Naive thymus-derived CD4-positive, alpha-beta T cell (primary cell): ENCODE measurements around the gene RNF144A. TPM values are rescaled to one million over a fixed set of nuclear protein-coding genes. Genes with fewer than 3 reads are reported as not detected.
A peak's percentile ranks its signal among the peaks of the same experiment; 100 is the strongest.
"Not testable (repeated sequence)": the region's sequence is repeated elsewhere in the genome, so short reads cannot be mapped to it uniquely, and the experiment has no call there.

Source experiments
- ATAC-seq: fragments of 150-1000 bp; cut with Tn5 transposase; 2 replicates; pipeline ENCODE4 v1.10.0; 2021; ENCODE audit warnings: mild to moderate bottlenecking, moderate library complexity
- CTCF ChIA-PET: fragments of 350-600 bp; sonication (Branson Sonifier 250); formaldehyde crosslinking; loops from one replicate; lab custom pipeline; 2021; ENCODE audit warnings: antibody characterized with exemption; lab: Charles Lee
- POLR2A ChIA-PET: fragments of 350-600 bp; sonication (Branson Sonifier 250); formaldehyde crosslinking; loops from one replicate; lab custom pipeline; 2021; ENCODE audit warnings: antibody characterized with exemption, inconsistent platforms; lab: Charles Lee
- DNase-seq, 9 donors: peaks; one replicate each; pipeline versions ENCODE4 v3.0.0 to v3.0.0-alpha.2; 2020 to 2022; ENCODE audit warnings: mixed read lengths in 1 of 9
- H3K27ac ChIP-seq: one replicate; pipeline ENCODE4 v1.7.0; 2013; ENCODE audit warnings: mild to moderate bottlenecking, low read depth, low read length, moderate library complexity
- H3K27me3 ChIP-seq, 2 donors: one replicate each; pipeline ENCODE4 v1.7.0; 2013; ENCODE audit warnings: low read length in 2 of 2, mild to moderate bottlenecking in 2 of 2, moderate library complexity in 2 of 2; ENCODE audit not compliant: control insufficient read depth in 2 of 2, insufficient read depth in 2 of 2
- H3K36me3 ChIP-seq, 3 experiments: 1 replicate in 2 of 3; 2 replicates in 1 of 3; pipeline ENCODE4 v1.7.0; 2013; ENCODE audit warnings: low read length in 3 of 3, mild to moderate bottlenecking in 3 of 3, moderate library complexity in 1 of 3; ENCODE audit not compliant: insufficient read depth in 3 of 3, control insufficient read depth in 2 of 3
- H3K4me1 ChIP-seq, 2 donors: one replicate each; pipeline ENCODE4 v1.7.0; 2013; ENCODE audit warnings: low read length in 2 of 2, mild to moderate bottlenecking in 2 of 2, moderate library complexity in 1 of 2; ENCODE audit not compliant: control insufficient read depth in 2 of 2, insufficient read depth in 2 of 2
- H3K4me3 ChIP-seq: 2 replicates; pipeline ENCODE4 v1.7.0; 2013; ENCODE audit warnings: mild to moderate bottlenecking, low read length
- H3K9me3 ChIP-seq, 3 experiments: 1 replicate in 2 of 3; 2 replicates in 1 of 3; pipeline ENCODE4 v1.7.0; 2013; ENCODE audit warnings: low read length in 3 of 3; ENCODE audit not compliant: control insufficient read depth in 2 of 3
- H3K27ac Mint-ChIP-seq, 9 donors: one replicate each; pipeline ENCODE4 v1.8.0; 2020 to 2022; ENCODE audit warnings: mixed read lengths in 9 of 9, mild to moderate bottlenecking in 8 of 9, moderate library complexity in 5 of 9, inconsistent platforms in 2 of 9
- H3K27me3 Mint-ChIP-seq, 5 donors: one replicate each; pipeline ENCODE4 v1.8.0; 2021 to 2022; ENCODE audit warnings: mixed read lengths in 5 of 5, mild to moderate bottlenecking in 1 of 5
- H3K36me3 Mint-ChIP-seq, 5 donors: one replicate each; pipeline ENCODE4 v1.8.0; 2020 to 2022; ENCODE audit warnings: mixed read lengths in 5 of 5, mild to moderate bottlenecking in 3 of 5, inconsistent platforms in 1 of 5
- H3K4me1 Mint-ChIP-seq, 7 donors: one replicate each; pipeline ENCODE4 v1.8.0; 2020 to 2022; ENCODE audit warnings: mixed read lengths in 7 of 7, mild to moderate bottlenecking in 3 of 7, inconsistent platforms in 1 of 7
- H3K4me3 Mint-ChIP-seq, 10 donors: one replicate each; pipeline ENCODE4 v1.8.0; 2020 to 2022; ENCODE audit warnings: mild to moderate bottlenecking in 10 of 10, mixed read lengths in 10 of 10, moderate library complexity in 6 of 10, inconsistent platforms in 2 of 10
- H3K9me3 Mint-ChIP-seq, 11 donors: one replicate each; pipeline ENCODE4 v1.8.0; 2020 to 2022; ENCODE audit warnings: mixed read lengths in 11 of 11, mild to moderate bottlenecking in 4 of 11, inconsistent platforms in 1 of 11, moderate library complexity in 1 of 11
- intact Hi-C, 2 donors: fragments of 100-400 bp; cut with micrococcal nuclease; formaldehyde crosslinking; loops; one replicate each; pipeline ENCODE4 v1.15.1; 2023
- polyA plus RNA-seq, 2 donors: library from polyadenylated mRNA; unstranded; fragments of 300-500 nt; fragmentation: Illumina TruSeq; gene quantifications; one replicate each; pipeline ENCODE4 v1.2.3, GENCODE V29; 2021
- total RNA-seq, 6 experiments: library from RNA in 5 of 6; stranded (reverse) in 5 of 6; gene quantifications; 1 replicate in 5 of 6; 2 replicates in 1 of 6; pipeline ENCODE4 v1.2.3 and lab custom pipeline; 2021 to 2026

Gene RNF144A
- total and polyA plus RNA-seq, 7 experiments from 2014 or later = 21.2 to 74.4 (median 56.3) TPM

- Histone ChIP-seq H3K4me3 (no peak overlapping the region), H3K27me3 (peaks cover 0 to 2% of the 10 kb centered on the region in 2 donors), H3K27ac (no peak overlapping the region), H3K4me1 (peaks cover 3 to 42% of the 10 kb centered on the region in 2 donors), H3K36me3 (no peaks in the 10 kb centered on the region), H3K9me3 (no peaks in the 10 kb centered on the region)
- DNase-seq = no peak
- CTCF ChIA-PET = interaction anchor here (0.6 to 1.5 kb wide), 2 partner anchors 13 to 20 kb away, joined by 5 to 11 read pairs; no protein-coding TSS in a partner anchor
- H3K27ac Mint-ChIP-seq = peak overlapping the region in 8 of 9 donors; percentile 11 to 82 (median 54)
- intact Hi-C loops = loop anchor here in 1 of 2 donors (1.0 to 5.0 kb wide), 2 partner anchors 13 to 37 kb away; no protein-coding TSS in a partner anchor
- POLR2A ChIA-PET = interaction anchor here (1.0 kb wide), 1 partner anchor 13 kb away, joined by 3 read pairs; no protein-coding TSS in a partner anchor
- peak overlapping the region in 7 of 10 donors; percentile 16 to 62 (median 57) for H3K4me3 Mint-ChIP-seq
- H3K36me3 Mint-ChIP-seq = peaks cover 3 to 38% (median 27%) of the 10 kb centered on the region in 5 donors
- H3K9me3 Mint-ChIP-seq = peaks cover 0 to 13% (median 8%) of the 10 kb centered on the region in 11 donors
- H3K4me1 Mint-ChIP-seq = peaks cover 38 to 89% (median 83%) of the 10 kb centered on the region in 7 donors
- ATAC-seq = no peak
- H3K27me3 Mint-ChIP-seq = no peaks in the 10 kb centered on the region
Measured at GRCh38 chr2:6934345-6934744, 17.1 kb downstream of the RNF144A start.

- Histone ChIP-seq H3K4me3 (no peak overlapping the region), H3K9me3 (no peaks in the 10 kb centered on the region), H3K36me3 (no peaks in the 10 kb centered on the region), H3K27ac (no peak overlapping the region), H3K27me3 (peaks cover 0 to 2% of the 10 kb centered on the region in 2 donors), H3K4me1 (peaks cover 3 to 36% of the 10 kb centered on the region in 2 donors)
- H3K36me3 Mint-ChIP-seq = peaks cover 3 to 33% (median 22%) of the 10 kb centered on the region in 5 donors
- POLR2A ChIA-PET = interaction anchor here (1.0 to 1.1 kb wide), 2 partner anchors 14 to 16 kb away, joined by 3 to 4 read pairs; no protein-coding TSS in a partner anchor
- H3K4me3 Mint-ChIP-seq = peak overlapping the region; percentile 2 to 68 (median 42)
- peak overlapping the region; percentile 6 to 88 (median 45) for H3K27ac Mint-ChIP-seq
- no peaks in the 10 kb centered on the region for H3K27me3 Mint-ChIP-seq
- peaks cover 0 to 13% (median 8%) of the 10 kb centered on the region in 11 donors for H3K9me3 Mint-ChIP-seq
- peaks cover 35 to 89% (median 81%) of the 10 kb centered on the region in 7 donors for H3K4me1 Mint-ChIP-seq
- CTCF ChIA-PET = interaction anchor here (1.5 kb wide), 1 partner anchor 14 kb away, joined by 11 read pairs; no protein-coding TSS in a partner anchor
- DNase-seq = no peak
- intact Hi-C loops = loop anchor here in 1 of 2 donors (1.0 to 5.0 kb wide), 2 partner anchors 14 to 38 kb away; no protein-coding TSS in a partner anchor
- ATAC-seq = no peak
Measured at GRCh38 chr2:6934758-6935651, 17.8 kb downstream of the RNF144A start.

GRCh38 chr2:6935652-6936020 lies 18.4 kb downstream of the RNF144A start:
- peaks cover 3 to 35% of the 10 kb centered on the region in 2 donors for H3K4me1 ChIP-seq
- H3K27me3 Mint-ChIP-seq, H3K27ac ChIP-seq, CTCF ChIA-PET, H3K9me3 ChIP-seq, H3K4me3 ChIP-seq, H3K27me3 ChIP-seq, ATAC-seq, H3K36me3 ChIP-seq, DNase-seq: not testable (repeated sequence)
- H3K9me3 Mint-ChIP-seq = peaks cover 0 to 13% (median 8%) of the 10 kb centered on the region in 11 donors
- POLR2A ChIA-PET = interaction anchor here (1.1 kb wide), 1 partner anchor 17 kb away, joined by 4 read pairs; no protein-coding TSS in a partner anchor
- H3K27ac Mint-ChIP-seq = peak overlapping the region in 5 of 9 donors; percentile 6 to 81 (median 18)
- intact Hi-C loops = loop anchor here in 1 of 2 donors (1.0 kb wide), 1 partner anchor 10 kb away; no protein-coding TSS in a partner anchor
- peak overlapping the region in 7 of 10 donors; percentile 3 to 58 (median 11) for H3K4me3 Mint-ChIP-seq
- peaks cover 3 to 34% (median 22%) of the 10 kb centered on the region in 5 donors for H3K36me3 Mint-ChIP-seq
- peaks cover 35 to 92% (median 82%) of the 10 kb centered on the region in 7 donors for H3K4me1 Mint-ChIP-seq

- peaks cover 3 to 35% of the 10 kb centered on the region in 2 donors for H3K4me1 ChIP-seq
- ChIA-PET POLR2A (interaction anchor here (0.9 kb wide), 1 partner anchor 23 kb away, joined by 3 read pairs; no protein-coding TSS in a partner anchor), CTCF (interaction anchor here (1.0 kb wide), 1 partner anchor 99 kb away, joined by 3 read pairs; no protein-coding TSS in a partner anchor)
- H3K36me3 ChIP-seq = peaks cover 0 to 16% (median 9%) of the 10 kb centered on the region in 3 experiments
- Mint-ChIP-seq H3K36me3 (peaks cover 18 to 36% (median 24%) of the 10 kb centered on the region in 5 donors), H3K27me3 (no peaks in the 10 kb centered on the region), H3K9me3 (peaks cover 0 to 3% (median 1%) of the 10 kb centered on the region in 11 donors), H3K4me3 (peak overlapping the region in 4 of 10 donors; percentile 10 to 58 (median 28)), H3K27ac (peak overlapping the region in 3 of 9 donors; percentile 20 to 71 (median 61)), H3K4me1 (peaks cover 37 to 96% (median 88%) of the 10 kb centered on the region in 7 donors)
- DNase-seq (no peak), ATAC-seq (no peak)
- H3K27ac ChIP-seq = no peak overlapping the region
- no peaks in the 10 kb centered on the region for H3K9me3 ChIP-seq
- no peak overlapping the region for H3K4me3 ChIP-seq
- intact Hi-C loops = no loop called here
- peaks cover 0 to 2% of the 10 kb centered on the region in 2 donors for H3K27me3 ChIP-seq
Measured at GRCh38 chr2:6937157-6937556, 19.9 kb downstream of the RNF144A start.

- H3K27ac Mint-ChIP-seq = peak overlapping the region in 3 of 9 donors; percentile 61 to 74 (median 71)
- intact Hi-C loops = no loop called here
- ChIA-PET POLR2A (no interaction called here), CTCF (interaction anchor here (1.0 kb wide), 1 partner anchor 99 kb away, joined by 3 read pairs; no protein-coding TSS in a partner anchor)
- ATAC-seq (no peak), DNase-seq (no peak)
- H3K4me1 Mint-ChIP-seq = peaks cover 37 to 96% (median 87%) of the 10 kb centered on the region in 7 donors
- Histone ChIP-seq H3K27ac (no peak overlapping the region), H3K4me1 (peaks cover 3 to 35% of the 10 kb centered on the region in 2 donors), H3K36me3 (peaks cover 0 to 21% (median 9%) of the 10 kb centered on the region in 3 experiments), H3K4me3 (no peak overlapping the region), H3K27me3 (peaks cover 0 to 2% of the 10 kb centered on the region in 2 donors), H3K9me3 (no peaks in the 10 kb centered on the region)
- H3K9me3 Mint-ChIP-seq = peaks cover 0 to 3% (median 0%) of the 10 kb centered on the region in 11 donors
- no peaks in the 10 kb centered on the region for H3K27me3 Mint-ChIP-seq
- peaks cover 21 to 35% (median 26%) of the 10 kb centered on the region in 5 donors for H3K36me3 Mint-ChIP-seq
- H3K4me3 Mint-ChIP-seq = peak overlapping the region in 4 of 10 donors; percentile 10 to 58 (median 42)
Measured at GRCh38 chr2:6937582-6937981, 20.4 kb downstream of the RNF144A start.

- no peaks in the 10 kb centered on the region for H3K9me3 ChIP-seq
- CTCF ChIA-PET = interaction anchor here (1.2 kb wide), 1 partner anchor 18 kb away, joined by 4 read pairs; no protein-coding TSS in a partner anchor
- peaks cover 31 to 49% (median 34%) of the 10 kb centered on the region in 5 donors for H3K36me3 Mint-ChIP-seq
- peaks cover 0 to 35% (median 9%) of the 10 kb centered on the region in 3 experiments for H3K36me3 ChIP-seq
- H3K27me3 ChIP-seq = no peaks in the 10 kb centered on the region
- no peak overlapping the region for H3K4me3 ChIP-seq
- POLR2A ChIA-PET = interaction anchor here (0.8 to 1.1 kb wide), 2 partner anchors 17 to 22 kb away, joined by 3 read pairs; no protein-coding TSS in a partner anchor
- H3K4me3 Mint-ChIP-seq = peak overlapping the region in 4 of 10 donors; percentile 7 to 54 (median 39)
- peaks cover 0 to 3% (median 0%) of the 10 kb centered on the region in 11 donors for H3K9me3 Mint-ChIP-seq
- peak overlapping the region in 1 of 9 donors; percentile 5 for H3K27ac Mint-ChIP-seq
- H3K4me1 ChIP-seq = peaks cover 3 to 29% of the 10 kb centered on the region in 2 donors
- no peaks in the 10 kb centered on the region for H3K27me3 Mint-ChIP-seq
- no peak overlapping the region for H3K27ac ChIP-seq
- H3K4me1 Mint-ChIP-seq = peaks cover 39 to 95% (median 86%) of the 10 kb centered on the region in 7 donors
- no peak for ATAC-seq
- intact Hi-C loops = no loop called here
- no peak for DNase-seq
Measured at GRCh38 chr2:6939071-6939470, 21.9 kb downstream of the RNF144A start.
